Cardiac muscle cell (in vitro differentiated cells and primary cell): ENCODE measurements around the gene MTRF1L. TPM values are rescaled to one million over a fixed set of nuclear protein-coding genes. Genes with fewer than 3 reads are reported as not detected.
"Not testable (repeated sequence)": the region's sequence is repeated elsewhere in the genome, so short reads cannot be mapped to it uniquely, and the experiment has no call there.

ENCODE experiments used
- DNase-seq, 2 donors: peaks; one replicate each; pipeline versions ENCODE4 v3.0.0 to v3.0.0-alpha.2; 2010 to 2017; ENCODE audit warnings: low read depth in 1 of 2, low spot score in 1 of 2
- H3K27ac ChIP-seq: fragments of 200-600 bp; sonication (generic); 2 replicates; pipeline ENCODE4 v1.5.1; 2016
- H3K27me3 ChIP-seq: fragments of 200-600 bp; sonication (generic); 2 replicates; pipeline ENCODE4 v1.6.0; 2016; ENCODE audit warnings: control low read depth
- H3K36me3 ChIP-seq: fragments of 200-600 bp; sonication (generic); 2 replicates; pipeline ENCODE4 v1.5.1; 2016; ENCODE audit warnings: control low read depth
- H3K4me1 ChIP-seq: fragments of 200-600 bp; sonication (generic); 2 replicates; pipeline ENCODE4 v1.8.1; 2017; ENCODE audit warnings: low read depth, mild to moderate bottlenecking, mixed run types
- H3K4me3 ChIP-seq: fragments of 200-600 bp; sonication (generic); 2 replicates; pipeline ENCODE4 v1.5.1; 2016; ENCODE audit warnings: mild to moderate bottlenecking
- H3K9me3 ChIP-seq: fragments of 200-600 bp; sonication (generic); 2 replicates; pipeline ENCODE4 v1.5.1; 2017; ENCODE audit warnings: low read depth, mild to moderate bottlenecking, control low read depth
- CTCF ChIP-seq: IDR thresholded peaks from 2 replicates; pipeline ENCODE4 v1.5.1; 2012; ENCODE audit warnings: low read depth, mild to moderate bottlenecking, low read length
- polyA plus RNA-seq: library from polyadenylated mRNA; unstranded; fragments of >200 nt; fragmentation: Nextera tagmentation; extraction: Ambion mirVana; gene quantifications from 2 replicates; pipeline ENCODE4 v1.2.1, GENCODE V29; 2016
- total RNA-seq: library from RNA; depleted of rRNA; stranded (reverse); fragments of >200 nt; gene quantifications from 2 replicates; pipeline ENCODE4 v1.2.3, GENCODE V29; 2016

The MTRF1L gene
- total and polyA plus RNA-seq, 2 experiments from 2014 or later, result 20.0 to 26.0 TPM

- Histone ChIP-seq H3K4me1 (no peaks in the 10 kb centered on the region), H3K36me3 (peaks cover 51% of the 10 kb centered on the region), H3K9me3 (no peaks in the 10 kb centered on the region), H3K4me3 (no peak overlapping the region), H3K27me3 (no peaks in the 10 kb centered on the region), H3K27ac (no peak overlapping the region)
- TF ChIP-seq CTCF, result no peak
- DNase-seq, result no peak
Observed at GRCh38 chr6:152993847-152994246, 8.7 kb downstream of the MTRF1L start.

GRCh38 chr6:152993431-152993830, 9.1 kb downstream of the MTRF1L start:
- Histone ChIP-seq H3K4me3 (no peak overlapping the region), H3K9me3 (no peaks in the 10 kb centered on the region), H3K4me1 (no peaks in the 10 kb centered on the region), H3K36me3 (peaks cover 51% of the 10 kb centered on the region), H3K27ac (no peak overlapping the region), H3K27me3 (no peaks in the 10 kb centered on the region)
- TF ChIP-seq CTCF, result no peak
- no peak for DNase-seq

DNA sequence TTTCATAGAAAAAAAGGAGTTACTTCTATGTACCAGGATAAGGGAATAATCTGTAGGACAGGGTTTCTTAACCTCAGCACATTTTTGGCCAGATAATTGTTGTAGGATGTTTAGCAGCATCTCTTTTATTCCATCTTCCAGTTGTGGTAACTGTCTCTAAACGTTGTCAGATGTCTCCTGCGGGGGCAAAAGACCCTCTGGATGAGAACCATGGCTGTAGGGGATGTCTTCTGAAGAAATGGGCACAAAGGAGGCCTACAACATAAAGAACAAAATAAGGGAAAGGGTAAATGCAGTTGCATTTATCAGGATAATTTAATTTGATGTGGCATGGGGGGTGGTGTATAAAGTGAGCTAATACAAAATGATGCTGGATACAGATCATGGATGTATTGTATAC, 15.5 kb downstream of the MTRF1L start:
- H3K4me3 ChIP-seq, result no peak overlapping the region
- no peak for DNase-seq
- H3K4me1 ChIP-seq, result peaks cover under 1% of the 10 kb centered on the region
- H3K27me3 ChIP-seq, result no peaks in the 10 kb centered on the region
- no peak for TF ChIP-seq CTCF
- H3K36me3 ChIP-seq, result peaks cover 11% of the 10 kb centered on the region
- no peak overlapping the region for H3K27ac ChIP-seq
- no peaks in the 10 kb centered on the region for H3K9me3 ChIP-seq

- peak overlapping the region; percentile 88 for H3K27ac ChIP-seq
- not testable (repeated sequence) for H3K9me3 ChIP-seq, H3K4me3 ChIP-seq, DNase-seq, H3K27me3 ChIP-seq, H3K36me3 ChIP-seq
- peaks cover 15% of the 10 kb centered on the region for H3K4me1 ChIP-seq
Observed at GRCh38 chr6:152985300-152985699, 17.2 kb downstream of the MTRF1L start.

DNA sequence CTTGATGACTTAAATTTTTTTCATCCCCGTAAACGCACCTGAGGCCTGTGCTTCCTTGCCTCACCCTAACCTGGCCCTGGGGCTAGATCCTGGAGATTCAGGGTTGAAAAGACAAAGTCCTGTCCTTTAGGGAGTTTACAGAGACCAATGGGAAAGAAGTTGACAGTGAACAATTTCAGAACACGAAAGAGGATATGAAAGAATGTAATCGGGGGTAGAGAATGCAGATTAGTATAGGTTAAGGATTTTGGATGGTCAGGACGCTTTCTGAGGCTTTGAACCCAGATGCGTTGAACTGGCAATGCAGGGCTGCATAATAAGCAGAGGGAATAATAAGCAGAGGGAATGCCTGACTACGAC, 18.0 kb downstream of the MTRF1L start:
- Histone ChIP-seq H3K9me3 (no peaks in the 10 kb centered on the region), H3K4me1 (peaks cover 17% of the 10 kb centered on the region), H3K27ac (peak overlapping the region; percentile 88), H3K27me3 (no peaks in the 10 kb centered on the region), H3K4me3 (peak overlapping the region; percentile 88), H3K36me3 (no peaks in the 10 kb centered on the region)
- DNase-seq, result no peak
- TF ChIP-seq CTCF, result no peak

DNA sequence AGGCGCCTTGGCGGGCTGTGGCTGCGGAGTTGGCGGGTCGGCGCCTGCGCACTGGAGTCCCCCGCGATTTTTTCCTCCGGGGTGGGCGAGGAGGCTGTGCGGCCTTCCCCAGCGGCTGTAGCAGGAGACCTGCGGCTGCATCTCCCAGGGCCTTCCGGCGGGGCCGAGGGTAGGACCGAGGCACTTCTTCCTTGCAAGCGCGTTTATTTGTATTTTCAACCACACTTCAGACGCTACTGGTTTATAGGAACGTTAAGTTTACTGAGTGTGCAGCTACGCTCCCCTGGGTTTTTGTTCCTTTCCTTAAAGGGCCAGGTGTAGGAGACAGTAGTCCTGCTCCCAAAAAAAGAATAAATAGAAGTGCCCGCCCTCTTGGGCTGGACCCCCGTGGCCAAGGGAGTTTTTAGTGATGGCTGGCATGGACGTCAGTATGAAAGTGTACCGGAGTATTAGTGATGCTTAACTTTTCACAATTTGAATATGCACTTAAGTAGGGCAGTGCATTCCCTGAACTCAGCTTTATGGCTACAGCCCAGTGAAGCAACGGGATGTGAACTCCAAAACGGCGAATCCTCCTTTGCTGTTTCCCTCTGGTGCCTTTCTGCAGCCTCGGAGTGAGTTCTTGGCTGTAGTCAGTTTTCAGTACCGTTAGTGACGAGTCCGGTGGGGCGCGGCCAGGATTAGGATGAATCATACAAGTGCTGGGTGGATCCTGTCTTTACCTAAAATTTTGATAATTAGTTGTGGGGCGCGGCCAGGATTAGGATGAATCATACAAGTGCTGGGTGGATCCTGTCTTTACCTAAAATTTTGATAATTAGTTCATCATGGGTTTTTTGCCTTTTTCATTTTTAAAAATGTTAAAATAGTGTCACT, 18.6 kb downstream of the MTRF1L start:
- Histone ChIP-seq H3K27ac (peak overlapping the region; percentile 88), H3K4me3 (peak overlapping the region; percentile 88), H3K27me3 (no peaks in the 10 kb centered on the region), H3K36me3 (no peaks in the 10 kb centered on the region), H3K9me3 (no peaks in the 10 kb centered on the region), H3K4me1 (peaks cover 17% of the 10 kb centered on the region)
- TF ChIP-seq CTCF, result no peak
- peak; percentile 42 to 80 for DNase-seq
